Ovary (tissue), 3 donors: ENCODE data around the gene MAP7.

Experiments used
- POLR2A ChIP-seq: fragments of 450-650 bp; IDR thresholded peaks from one replicate; pipeline ENCODE4 v1.6.1; 2017; ENCODE audit warnings: antibody characterized with exemption, mild to moderate bottlenecking, moderate library complexity
- TF ChIP-seq, protein P1 (sequence below), 3 donors: fragments of 450-650 bp in 2 of 3; fragments of 200-600 bp in 1 of 3; IDR thresholded peaks; one replicate each; pipeline versions ENCODE4 v1.5.1 to v1.8.0; 2016 to 2022; ENCODE audit warnings: antibody characterized with exemption in 3 of 3, mild to moderate bottlenecking in 1 of 3
- donor health status: DM: no; HTN: no; CAD: no.

DNA sequence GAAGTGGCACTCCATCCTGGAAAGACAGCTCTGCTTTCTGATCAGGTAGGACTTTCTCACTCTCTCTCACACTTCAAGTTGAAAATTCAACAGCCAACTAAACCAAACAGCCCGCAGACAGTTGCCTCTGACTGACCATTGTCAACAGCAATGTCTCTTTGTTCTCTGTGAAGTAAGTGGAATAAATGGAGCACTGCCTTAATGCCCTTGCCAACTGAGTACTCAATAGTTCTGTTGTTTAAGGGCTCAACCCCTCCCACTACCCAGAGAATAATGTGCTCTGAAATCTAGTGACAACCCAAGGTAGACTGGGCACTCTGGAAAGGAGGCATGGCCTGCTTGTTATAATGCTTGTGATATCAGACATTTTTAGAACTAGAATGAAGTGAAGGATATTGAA is 243.8 kb downstream of the MAP7 start:
- TF ChIP-seq POLR2A = no peak
- TF ChIP-seq, protein P1, sequence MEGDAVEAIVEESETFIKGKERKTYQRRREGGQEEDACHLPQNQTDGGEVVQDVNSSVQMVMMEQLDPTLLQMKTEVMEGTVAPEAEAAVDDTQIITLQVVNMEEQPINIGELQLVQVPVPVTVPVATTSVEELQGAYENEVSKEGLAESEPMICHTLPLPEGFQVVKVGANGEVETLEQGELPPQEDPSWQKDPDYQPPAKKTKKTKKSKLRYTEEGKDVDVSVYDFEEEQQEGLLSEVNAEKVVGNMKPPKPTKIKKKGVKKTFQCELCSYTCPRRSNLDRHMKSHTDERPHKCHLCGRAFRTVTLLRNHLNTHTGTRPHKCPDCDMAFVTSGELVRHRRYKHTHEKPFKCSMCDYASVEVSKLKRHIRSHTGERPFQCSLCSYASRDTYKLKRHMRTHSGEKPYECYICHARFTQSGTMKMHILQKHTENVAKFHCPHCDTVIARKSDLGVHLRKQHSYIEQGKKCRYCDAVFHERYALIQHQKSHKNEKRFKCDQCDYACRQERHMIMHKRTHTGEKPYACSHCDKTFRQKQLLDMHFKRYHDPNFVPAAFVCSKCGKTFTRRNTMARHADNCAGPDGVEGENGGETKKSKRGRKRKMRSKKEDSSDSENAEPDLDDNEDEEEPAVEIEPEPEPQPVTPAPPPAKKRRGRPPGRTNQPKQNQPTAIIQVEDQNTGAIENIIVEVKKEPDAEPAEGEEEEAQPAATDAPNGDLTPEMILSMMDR (IDR thresholded peaks at IDR 0.05) = no peak
